ENCODE data around the gene ISG20L2. TPM values are rescaled to one million over a fixed set of nuclear protein-coding genes. Genes with fewer than 3 reads are reported as not detected.

Gene ISG20L2
- total RNA-seq, 1 experiment from 2014 or later, result 18.4 TPM

- Histone ChIP-seq H3K4me1 (ENCODE audit: low read length) (no peaks in the 10 kb centered on the region), H3K36me3 (ENCODE audit: insufficient read depth, low read length) (no peaks in the 10 kb centered on the region), H4K20me1 (ENCODE audit: insufficient read depth, low read depth, low read length) (peaks cover 3% of the 10 kb centered on the region; the same call in 1 of the 2 replicates), H2AFZ (ENCODE audit: low read length) (no peak overlapping the region), H3K9me3 (ENCODE audit: low read length) (no peaks in the 10 kb centered on the region), H3K27ac (ENCODE audit: low read length) (no peak overlapping the region), H3K79me2 (ENCODE audit: low read length) (no peaks in the 10 kb centered on the region), H3K4me2 (ENCODE audit: low read depth, low read length, poor library complexity, severe bottlenecking) (no peak overlapping the region), H3K4me3 (ENCODE audit: low read length) (no peak overlapping the region), H3K27me3 (ENCODE audit: low read length) (no peaks in the 10 kb centered on the region), H3K9ac (ENCODE audit: low read length) (no peak overlapping the region), H3K9me2 (replicated peaks; ENCODE audit: insufficient read depth, low read length) (no peaks in the 10 kb centered on the region)
- DNase-seq, result no peak
Measured at GRCh38 chr1:156673387-156674121, 55.0 kb downstream of the ISG20L2 start.

Other genes starting within 250 kb of the ISG20L2 start
- gene MEF2D, start 228.0 kb downstream of the ISG20L2 start, total RNA-seq (2014; rRNA removed; shearing (Covaris generic); ENCODE audit: low replicate concordance), result 22.3 and 24.7 TPM in 2 replicates
- 0.75 and 1.5 TPM in 2 replicates for gene IQGAP3, start 156.2 kb downstream of the ISG20L2 start, total RNA-seq (2014; rRNA removed; shearing (Covaris generic); ENCODE audit: low replicate concordance)
- 2.9 and 7.8 TPM in 2 replicates for gene TTC24, start 149.0 kb downstream of the ISG20L2 start, total RNA-seq (2014; rRNA removed; shearing (Covaris generic); ENCODE audit: low replicate concordance)
- 113 and 135 TPM in 2 replicates for gene NAXE, start 137.0 kb downstream of the ISG20L2 start, total RNA-seq (2014; rRNA removed; shearing (Covaris generic); ENCODE audit: low replicate concordance)
- 26.2 and 28.0 TPM in 2 replicates for gene GPATCH4, start 127.3 kb downstream of the ISG20L2 start, total RNA-seq (2014; rRNA removed; shearing (Covaris generic); ENCODE audit: low replicate concordance)
- gene HAPLN2, start 109.4 kb downstream of the ISG20L2 start, total RNA-seq (2014; rRNA removed; shearing (Covaris generic); ENCODE audit: low replicate concordance), result 0.47 TPM in 1 of 2 replicates, not detected in the other
- gene BCAN, start 86.6 kb downstream of the ISG20L2 start, total RNA-seq (2014; rRNA removed; shearing (Covaris generic); ENCODE audit: low replicate concordance), result not detected in 2 replicates
- not detected in 2 replicates for gene NES, start 51.4 kb downstream of the ISG20L2 start, total RNA-seq (2014; rRNA removed; shearing (Covaris generic); ENCODE audit: low replicate concordance)
- 0.56 TPM in 1 of 2 replicates, not detected in the other for gene CRABP2, start 23.2 kb downstream of the ISG20L2 start, total RNA-seq (2014; rRNA removed; shearing (Covaris generic); ENCODE audit: low replicate concordance)
- gene METTL25B, start 297 bp downstream of the ISG20L2 start, total RNA-seq (2014; rRNA removed; shearing (Covaris generic); ENCODE audit: low replicate concordance), result 22.8 and 26.5 TPM in 2 replicates
- gene MRPL24, start 12.3 kb upstream of the ISG20L2 start, total RNA-seq (2014; rRNA removed; shearing (Covaris generic); ENCODE audit: low replicate concordance), result 102 and 113 TPM in 2 replicates
- gene HDGF, start 22.9 kb upstream of the ISG20L2 start, total RNA-seq (2014; rRNA removed; shearing (Covaris generic); ENCODE audit: low replicate concordance), result 191 and 237 TPM in 2 replicates
- gene PRCC, start 38.8 kb upstream of the ISG20L2 start, total RNA-seq (2014; rRNA removed; shearing (Covaris generic); ENCODE audit: low replicate concordance), result 39.6 and 50.0 TPM in 2 replicates
- not detected in 2 replicates for gene SH2D2A, start 88.1 kb upstream of the ISG20L2 start, total RNA-seq (2014; rRNA removed; shearing (Covaris generic); ENCODE audit: low replicate concordance)
- not detected in 2 replicates for gene INSRR, start 130.4 kb upstream of the ISG20L2 start, total RNA-seq (2014; rRNA removed; shearing (Covaris generic); ENCODE audit: low replicate concordance)
- gene NTRK1, start 132.1 kb upstream of the ISG20L2 start, total RNA-seq (2014; rRNA removed; shearing (Covaris generic); ENCODE audit: low replicate concordance), result not detected in 2 replicates
- 0.22 TPM in 1 of 2 replicates, not detected in the other for gene PEAR1, start 165.0 kb upstream of the ISG20L2 start, total RNA-seq (2014; rRNA removed; shearing (Covaris generic); ENCODE audit: low replicate concordance)
- gene LRRC71, start 191.9 kb upstream of the ISG20L2 start, total RNA-seq (2014; rRNA removed; shearing (Covaris generic); ENCODE audit: low replicate concordance), result not detected in 2 replicates

Data from Karpas-422 (cell line).